HG02970 (cell line): ENCODE measurements around the gene EPHB2.

Source experiments
- ATAC-seq: cut with Tn5 transposase; IDR thresholded peaks from one replicate; pipeline ENCODE4 v1.9.1; 2021; ENCODE audit warnings: mild to moderate bottlenecking, moderate library complexity, moderate number of reproducible peaks; ENCODE audit not compliant: unreplicated experiment, low FRiP score

Gene EPHB2

DNA sequence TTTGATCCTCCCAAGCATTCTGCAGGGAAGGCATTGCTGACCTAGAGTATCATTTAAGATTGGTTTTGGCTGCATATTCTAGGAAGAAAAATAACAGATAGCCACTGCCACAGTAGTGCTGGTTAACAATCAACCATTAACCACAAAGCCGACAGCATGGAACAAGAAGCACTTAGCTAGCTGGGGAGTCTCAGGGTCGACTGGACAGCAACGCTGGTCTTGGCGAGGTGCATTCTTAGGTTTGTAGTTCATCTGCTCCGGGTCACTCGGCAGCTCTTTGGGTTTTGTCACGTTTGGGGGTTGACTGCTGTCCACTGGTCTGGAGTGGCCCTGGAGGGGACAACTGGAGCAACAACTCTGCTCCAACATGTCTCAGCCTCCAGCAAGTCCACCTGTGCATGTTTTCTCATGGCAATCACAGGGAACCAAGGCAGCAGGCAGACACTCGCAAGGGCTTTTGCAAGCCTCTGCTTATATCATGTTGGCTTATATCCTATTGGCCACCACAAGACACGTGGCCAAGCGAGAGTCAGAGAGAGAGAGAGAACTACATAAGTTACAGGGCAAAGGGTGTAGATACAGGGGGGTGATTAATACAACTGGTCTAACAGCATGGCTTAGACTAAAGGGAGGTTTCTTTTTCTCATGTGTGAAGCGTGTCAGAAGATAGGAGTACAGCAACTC is 162.5 kb downstream of the EPHB2 start:
- no peak for ATAC-seq

DNA sequence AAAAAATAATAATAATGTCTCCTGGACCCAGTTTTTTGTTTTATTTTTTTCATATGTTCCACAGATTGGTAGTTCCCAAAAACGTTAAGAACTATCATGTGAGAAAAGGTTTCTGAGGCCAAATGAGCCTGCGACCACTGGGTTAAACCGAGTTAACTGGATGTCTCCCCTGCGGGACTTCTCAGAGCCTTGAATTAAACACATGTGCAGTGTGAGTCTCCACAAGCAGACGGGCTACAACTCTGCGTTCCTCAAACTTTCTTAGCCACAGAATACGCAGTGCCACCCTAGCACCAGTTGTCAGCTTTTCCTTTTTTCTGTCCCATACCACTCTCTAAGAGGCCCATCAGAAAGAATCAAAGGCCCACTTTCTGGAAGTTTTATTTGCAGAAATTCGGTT is 164.1 kb downstream of the EPHB2 start:
- no peak for ATAC-seq

GRCh38 chr1:22875241-22875640 is 164.6 kb downstream of the EPHB2 start:
- ATAC-seq, result no peak

DNA sequence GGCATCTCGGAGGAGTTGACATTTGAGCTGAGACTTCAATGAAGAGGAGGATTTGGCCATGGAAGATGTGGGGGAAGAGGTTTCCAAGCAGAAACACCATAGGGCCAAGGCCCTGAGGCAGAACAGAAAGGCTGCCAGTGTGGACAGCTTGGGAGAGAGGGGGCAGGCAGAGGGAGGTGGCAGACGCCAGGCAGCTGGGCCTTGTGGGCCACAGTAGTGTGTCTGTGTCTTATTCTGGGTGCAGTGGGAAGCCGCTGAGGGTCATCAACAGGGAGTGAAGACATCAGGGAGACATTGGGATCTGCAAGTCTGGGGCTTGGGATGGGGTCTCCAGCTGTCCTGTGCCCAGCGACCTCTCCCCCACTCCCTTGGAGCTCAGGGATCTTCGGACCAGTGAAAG is 165.2 kb downstream of the EPHB2 start:
- no peak for ATAC-seq

DNA sequence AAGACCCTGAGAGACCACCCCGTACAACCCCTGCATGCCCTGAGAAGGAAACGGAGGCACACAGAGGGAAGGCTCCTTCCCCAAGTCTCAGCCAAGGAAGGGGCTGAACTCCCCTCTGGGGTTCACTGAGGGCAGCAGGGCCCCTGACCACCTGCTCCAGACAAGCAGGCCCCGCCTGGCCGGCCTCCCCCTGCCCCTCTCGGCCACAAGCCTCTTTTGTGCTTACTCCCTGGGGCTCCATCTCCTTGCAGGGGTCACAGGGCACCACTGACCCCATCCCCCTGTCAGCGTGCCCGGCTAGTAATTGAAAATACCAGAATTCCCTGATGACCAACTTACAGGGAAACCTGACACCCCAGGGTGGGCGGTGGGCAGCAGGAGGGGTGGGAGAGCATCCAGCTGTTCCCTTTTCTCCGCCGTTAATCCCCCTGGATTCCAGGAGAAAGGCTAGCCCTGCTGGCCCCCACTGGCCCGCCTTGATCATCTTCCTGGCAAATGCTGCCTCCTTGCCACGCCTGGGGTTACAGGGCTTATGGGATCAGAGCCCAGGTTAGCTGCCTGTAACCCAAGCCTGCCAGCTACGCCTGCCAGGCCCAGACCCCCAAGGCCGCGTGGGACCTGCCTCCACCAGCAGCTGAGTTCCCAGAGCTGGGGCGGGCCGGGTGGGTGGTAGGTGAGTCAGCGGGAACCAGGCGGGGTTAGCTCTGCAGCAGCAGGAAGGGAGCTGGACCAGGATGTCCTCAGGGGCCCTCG is 165.9 kb downstream of the EPHB2 start:
- ATAC-seq, result no peak

GRCh38 chr1:22877112-22877915 is 166.7 kb downstream of the EPHB2 start:
- ATAC-seq, result no peak

DNA sequence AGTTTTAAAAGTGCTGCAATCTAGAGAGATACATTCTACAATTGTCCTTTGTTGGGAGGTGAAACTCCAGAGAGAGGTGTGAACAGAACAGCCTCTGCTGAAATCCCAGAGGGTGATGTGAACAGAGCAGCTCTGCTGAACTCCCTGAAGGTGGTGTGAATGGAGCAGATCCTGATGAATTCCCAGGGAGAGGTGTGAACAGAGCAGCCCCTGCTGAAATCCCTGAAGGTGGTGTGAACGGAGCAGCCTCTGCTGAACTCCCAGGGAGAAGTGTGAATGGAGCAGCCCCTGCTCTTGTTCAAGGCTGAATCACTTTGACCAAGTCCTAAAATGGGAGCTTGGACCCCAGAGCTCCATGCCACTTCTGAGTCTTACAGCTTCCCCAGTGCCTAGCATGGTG is 167.3 kb downstream of the EPHB2 start:
- no peak for ATAC-seq

DNA sequence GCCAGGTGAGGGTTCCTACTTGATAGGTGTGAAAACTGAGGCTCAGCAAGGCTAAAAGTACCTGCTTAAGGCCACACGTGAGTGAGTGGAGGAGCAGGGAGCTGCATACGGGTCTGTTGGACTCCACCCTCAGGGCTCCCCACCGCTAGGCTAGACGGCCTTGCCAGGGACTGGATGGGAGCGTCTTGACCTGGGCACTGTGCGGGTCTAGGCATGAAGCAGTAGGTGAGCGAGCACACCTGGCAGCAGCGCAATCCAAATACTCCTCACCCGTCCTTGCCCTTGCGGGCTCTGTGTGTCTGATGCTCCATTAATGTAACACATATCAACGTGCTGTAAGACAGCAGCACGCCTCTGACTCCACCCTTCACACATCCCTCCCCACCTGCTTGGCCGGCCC is 168.0 kb downstream of the EPHB2 start:
- no peak for ATAC-seq

DNA sequence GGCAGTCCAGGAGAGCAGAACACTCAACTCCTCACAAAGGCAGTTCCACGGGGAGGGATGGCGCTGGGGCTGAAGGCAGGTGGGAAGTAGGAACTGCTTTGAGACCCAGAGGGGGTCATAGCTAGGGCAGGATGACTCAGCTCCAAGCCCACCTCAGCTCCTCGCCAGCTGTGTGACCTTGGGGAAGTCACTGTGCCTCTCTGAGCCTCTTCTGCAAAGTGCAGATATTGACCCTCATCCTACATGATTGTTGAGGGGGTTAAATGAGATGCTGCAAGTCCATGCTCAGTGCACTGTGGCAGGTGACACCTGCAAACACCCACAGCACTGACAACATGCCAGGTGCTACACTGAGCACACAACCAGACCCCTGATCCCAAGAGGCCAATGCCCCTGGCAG is 168.8 kb downstream of the EPHB2 start:
- no peak for ATAC-seq

GRCh38 chr1:22880174-22880601 is 169.5 kb downstream of the EPHB2 start:
- no peak for ATAC-seq

GRCh38 chr1:22883406-22883805 is 172.8 kb downstream of the EPHB2 start:
- no peak for ATAC-seq

GRCh38 chr1:22884806-22885530 is 174.3 kb downstream of the EPHB2 start:
- ATAC-seq, result no peak

DNA sequence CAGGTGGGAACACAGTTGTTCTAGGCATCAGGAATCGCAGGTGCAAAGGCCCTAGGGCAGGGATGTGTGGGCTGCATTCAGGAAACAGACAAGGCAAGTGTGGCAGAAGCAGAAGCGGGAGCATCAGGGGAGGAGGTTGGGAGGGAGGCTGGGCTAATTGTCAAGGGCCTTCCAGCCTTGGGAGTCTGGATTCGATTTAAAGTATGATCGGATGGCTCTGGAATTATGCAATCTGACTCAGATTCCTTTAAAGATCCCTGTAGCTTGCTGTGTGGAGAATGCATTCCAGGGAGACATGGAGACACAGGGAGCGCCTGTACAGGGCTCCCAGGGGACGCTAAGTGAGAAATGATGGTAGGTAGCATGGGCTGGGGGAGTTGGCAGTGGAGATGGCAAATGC is 175.6 kb downstream of the EPHB2 start:
- no peak for ATAC-seq

DNA sequence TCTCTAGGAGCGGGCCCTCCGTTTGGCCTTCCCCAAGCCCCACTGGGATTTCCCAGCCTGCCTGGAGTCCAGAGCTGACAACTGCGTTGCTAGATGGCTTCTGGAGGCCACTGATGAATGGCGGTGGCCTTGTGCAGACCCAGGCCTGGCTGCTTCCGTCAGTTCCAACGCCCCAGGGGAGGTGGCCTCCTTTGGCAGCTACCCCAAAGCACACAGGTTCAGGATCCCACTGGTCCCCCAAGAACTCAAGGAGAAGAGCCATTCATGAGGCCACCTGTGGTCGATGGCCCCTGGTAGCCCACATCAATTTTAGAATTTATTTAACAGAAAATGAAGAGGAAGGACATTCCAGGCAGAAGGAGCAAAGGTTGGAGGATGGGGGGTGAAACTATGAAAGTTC is 176.9 kb downstream of the EPHB2 start:
- no peak for ATAC-seq

- no peak for ATAC-seq
Measured at GRCh38 chr1:22888320-22889075, 177.9 kb downstream of the EPHB2 start.

DNA sequence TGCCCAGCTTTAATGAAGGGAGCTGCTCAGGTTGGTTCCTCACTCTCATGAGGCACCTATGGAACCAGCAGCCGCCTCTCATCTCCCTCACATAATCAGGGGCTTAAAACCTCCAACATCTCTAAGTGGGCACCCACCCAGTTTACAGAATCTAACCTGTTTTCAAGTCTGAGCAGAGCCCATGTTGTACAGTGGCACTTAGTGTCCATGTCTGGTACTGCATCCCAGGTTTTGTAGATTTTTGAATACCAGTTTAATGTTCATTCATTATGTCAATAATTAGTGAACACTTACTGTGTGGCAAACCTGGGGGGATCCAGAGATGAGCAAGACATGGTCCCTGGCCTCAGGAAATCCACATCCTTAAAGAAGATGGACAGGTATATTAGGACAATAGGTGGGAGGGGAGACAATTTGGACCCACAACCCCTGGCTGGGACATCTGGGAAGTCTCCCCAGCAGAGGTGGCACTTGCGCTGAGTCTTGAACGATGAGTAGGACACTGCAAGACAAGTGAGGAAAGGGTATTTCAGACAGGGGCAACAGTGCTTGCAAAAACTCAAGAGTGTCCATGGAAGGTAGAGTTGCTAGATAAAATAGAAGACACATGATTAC is 178.7 kb downstream of the EPHB2 start:
- ATAC-seq, result no peak

GRCh38 chr1:22892789-22893188 is 182.2 kb downstream of the EPHB2 start:
- no peak for ATAC-seq

GRCh38 chr1:22893292-22893691 is 182.7 kb downstream of the EPHB2 start:
- ATAC-seq, result no peak

DNA sequence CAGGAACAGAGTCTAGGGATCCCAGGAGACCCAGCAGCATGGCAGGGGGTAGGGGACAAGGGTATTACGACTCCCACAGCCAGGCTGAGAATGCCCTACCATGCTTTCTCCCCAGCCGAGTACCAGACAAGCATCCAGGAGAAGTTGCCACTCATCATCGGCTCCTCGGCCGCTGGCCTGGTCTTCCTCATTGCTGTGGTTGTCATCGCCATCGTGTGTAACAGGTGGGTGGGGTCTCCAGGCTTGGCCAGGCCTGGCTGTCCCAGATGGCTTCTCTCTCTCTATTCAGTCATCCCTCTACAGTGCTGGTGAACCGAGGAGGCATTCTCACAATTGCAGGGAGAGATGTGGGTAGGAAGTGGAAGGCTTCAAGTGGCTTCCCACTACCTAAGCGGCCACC is 184.7 kb downstream of the EPHB2 start:
- no peak for ATAC-seq

- no peak for ATAC-seq
Measured at GRCh38 chr1:22896184-22896583, 185.5 kb downstream of the EPHB2 start.
